GOT3 (cell line): Measurements from ENCODE around the gene CA10.

Experiments used
- DNase-seq: peaks from one replicate; lab custom pipeline; 2025; ENCODE audit warnings: mixed read lengths; lab: John Stamatoyannopoulos, UW

CA10 gene

GRCh38 chr17:51817117-51817516 is 341.4 kb downstream of the CA10 start:
- no peak for DNase-seq

GRCh38 chr17:51815097-51815496 is 343.4 kb downstream of the CA10 start:
- DNase-seq, result no peak

- DNase-seq, result no peak
Observed at GRCh38 chr17:51814521-51814920, 344.0 kb downstream of the CA10 start.

GRCh38 chr17:51813784-51814174 is 344.7 kb downstream of the CA10 start:
- no peak for DNase-seq

- DNase-seq, result no peak
Observed at GRCh38 chr17:51813140-51813783, 345.3 kb downstream of the CA10 start.

- DNase-seq, result no peak
Observed at GRCh38 chr17:51807460-51807859, 351.1 kb downstream of the CA10 start.

GRCh38 chr17:51805765-51806164 is 352.7 kb downstream of the CA10 start:
- no peak for DNase-seq

- DNase-seq, result no peak
Observed at GRCh38 chr17:51805185-51805584, 353.3 kb downstream of the CA10 start.

GRCh38 chr17:51803161-51803560 is 355.4 kb downstream of the CA10 start:
- no peak for DNase-seq

GRCh38 chr17:51802544-51802943 is 356.0 kb downstream of the CA10 start:
- no peak for DNase-seq

GRCh38 chr17:51801626-51802025 is 356.9 kb downstream of the CA10 start:
- no peak for DNase-seq

GRCh38 chr17:51799981-51800380 is 358.5 kb downstream of the CA10 start:
- DNase-seq, result no peak

- DNase-seq, result no peak
Observed at GRCh38 chr17:51799240-51799639, 359.3 kb downstream of the CA10 start.

GRCh38 chr17:51797150-51797549 is 361.4 kb downstream of the CA10 start:
- no peak for DNase-seq

- no peak for DNase-seq
Observed at GRCh38 chr17:51796026-51796425, 362.5 kb downstream of the CA10 start.

GRCh38 chr17:51795401-51795800 is 363.1 kb downstream of the CA10 start:
- DNase-seq, result no peak

- no peak for DNase-seq
Observed at GRCh38 chr17:51794466-51794865, 364.0 kb downstream of the CA10 start.

- DNase-seq, result no peak
Observed at GRCh38 chr17:51793686-51794085, 364.8 kb downstream of the CA10 start.

- DNase-seq, result no peak
Observed at GRCh38 chr17:51778842-51779241, 379.7 kb downstream of the CA10 start.

GRCh38 chr17:51770027-51770759 is 388.3 kb downstream of the CA10 start:
- DNase-seq, result no peak

- no peak for DNase-seq
Observed at GRCh38 chr17:51769231-51769630, 389.3 kb downstream of the CA10 start.

- DNase-seq, result no peak
Observed at GRCh38 chr17:51768706-51769105, 389.8 kb downstream of the CA10 start.

- DNase-seq, result no peak
Observed at GRCh38 chr17:51767287-51767686, 391.2 kb downstream of the CA10 start.
